H1 (cell line): ENCODE results near the gene TECRL. TPM values are rescaled to one million over a fixed set of nuclear protein-coding genes. Genes with fewer than 3 reads are reported as not detected.

Source experiments
- CTCF ChIA-PET: fragments of 300-600 bp; sonication (Branson Sonifier 250); formaldehyde crosslinking; loops from one replicate; lab custom pipeline; 2021; ENCODE audit not compliant: partially characterized antibody; lab: Charles Lee
- POLR2A ChIA-PET: fragments of 300-600 bp; sonication (Branson Sonifier 250); formaldehyde crosslinking; loops from one replicate; lab custom pipeline; 2021; ENCODE audit warnings: inconsistent platforms; ENCODE audit not compliant: partially characterized antibody; lab: Charles Lee
- DNase-seq, 2 experiments: peaks; one replicate each; pipeline versions ENCODE4 v3.0.0 to v3.0.0-alpha.2; 2010 to 2022; ENCODE audit warnings: low spot score in 2 of 2, low read depth in 1 of 2, mixed read lengths in 1 of 2
- FAIRE-seq: peaks from 2 replicates; lab custom pipeline; 2011; peaks lifted over from hg19 to GRCh38; lab: Jason Lieb, UNC
- H2AFZ ChIP-seq: 2 replicates; pipeline ENCODE4 v1.8.1; 2012; ENCODE audit warnings: low read length, inconsistent platforms
- H2AK5ac ChIP-seq: 2 replicates; pipeline ENCODE4 v1.6.1; 2013; ENCODE audit warnings: low read depth, low read length
- H2BK120ac ChIP-seq: replicated peaks from 2 replicates; pipeline ENCODE3; 2013; ENCODE audit warnings: low read depth, low read length, inconsistent platforms
- H2BK12ac ChIP-seq: 2 replicates; pipeline ENCODE4 v1.6.1; 2013; ENCODE audit warnings: low read depth, low read length
- H2BK15ac ChIP-seq: 2 replicates; pipeline ENCODE4 v1.6.1; 2013; ENCODE audit warnings: low read length
- H2BK20ac ChIP-seq: 2 replicates; pipeline ENCODE4 v1.6.1; 2013; ENCODE audit warnings: low read length
- H2BK5ac ChIP-seq: 2 replicates; pipeline ENCODE4 v1.6.1; 2013; ENCODE audit warnings: low read depth, low read length
- H3K14ac ChIP-seq: 2 replicates; pipeline ENCODE4 v1.6.1; 2013; ENCODE audit warnings: inconsistent platforms; ENCODE audit not compliant: insufficient read length
- H3K18ac ChIP-seq: 2 replicates; pipeline ENCODE4 v1.6.1; 2013; ENCODE audit warnings: low read length; ENCODE audit errors: extremely low read depth
- H3K23ac ChIP-seq: 2 replicates; pipeline ENCODE4 v1.6.1; 2013; ENCODE audit warnings: inconsistent platforms; ENCODE audit not compliant: insufficient read length
- H3K23me2 ChIP-seq: 2 replicates; pipeline ENCODE4 v1.6.1; 2013; ENCODE audit warnings: low read depth, low read length
- H3K27ac ChIP-seq: 2 replicates; pipeline ENCODE4 v1.6.1; 2011; ENCODE audit warnings: low read depth, low read length, inconsistent platforms
- H3K27me3 ChIP-seq, 4 experiments: replicated peaks in 1 of 4; 1 replicate in 1 of 4; 2 replicates in 3 of 4; pipeline versions ENCODE4 v1.6.1 to v1.8.1; 2011 to 2013; ENCODE audit warnings: low read length in 3 of 4, mild to moderate bottlenecking in 3 of 4, inconsistent platforms in 2 of 4, mixed read lengths in 2 of 4, moderate library complexity in 1 of 4; ENCODE audit not compliant: control insufficient read depth in 3 of 4, insufficient read depth in 3 of 4; ENCODE audit errors: extremely low read depth in 1 of 4
- H3K36me3 ChIP-seq, 4 experiments: 2 replicates each; pipeline versions ENCODE4 v1.6.1 to v1.8.1; 2011 to 2013; ENCODE audit warnings: mild to moderate bottlenecking in 4 of 4, low read length in 3 of 4, moderate library complexity in 2 of 4, control low read depth in 1 of 4, inconsistent platforms in 1 of 4; ENCODE audit not compliant: insufficient read depth in 4 of 4, control insufficient read depth in 2 of 4
- H3K4ac ChIP-seq: replicated peaks from 2 replicates; pipeline ENCODE3; 2013; ENCODE audit warnings: low read length, low read depth, mixed read lengths, inconsistent platforms; ENCODE audit not compliant: insufficient read length
- H3K4me1 ChIP-seq, 4 experiments: replicated peaks in 1 of 4; 1 replicate in 1 of 4; 2 replicates in 3 of 4; pipeline versions ENCODE4 v1.6.1 to v1.8.1; 2011 to 2013; ENCODE audit warnings: low read length in 3 of 4, inconsistent platforms in 2 of 4, mixed read lengths in 1 of 4; ENCODE audit not compliant: insufficient read depth in 4 of 4, control insufficient read depth in 3 of 4
- H3K4me2 ChIP-seq, 2 experiments: 2 replicates each; pipeline versions ENCODE4 v1.6.1 to v1.8.1; 2011 to 2013; ENCODE audit warnings: low read depth in 2 of 2, low read length in 2 of 2, control low read depth in 1 of 2, inconsistent platforms in 1 of 2, mild to moderate bottlenecking in 1 of 2; ENCODE audit not compliant: insufficient read depth in 1 of 2
- H3K4me3 ChIP-seq, 4 experiments: fragments of 200-600, 300-600 bp in 1 of 4; sonication (generic), shearing (Covaris generic), sonication (Bioruptor Twin) in 1 of 4; 2 replicates each; pipeline versions ENCODE4 v1.5.1 to v1.8.1; 2011 to 2016; ENCODE audit warnings: low read length in 4 of 4, low read depth in 3 of 4, control low read depth in 2 of 4, inconsistent platforms in 2 of 4, mild to moderate bottlenecking in 2 of 4, mixed read lengths in 1 of 4, moderate library complexity in 1 of 4; ENCODE audit not compliant: insufficient read depth in 2 of 4; ENCODE audit errors: extremely low read depth in 1 of 4
- H3K56ac ChIP-seq: replicated peaks from 2 replicates; pipeline ENCODE3; 2013; ENCODE audit warnings: low read depth, mild to moderate bottlenecking, mixed read lengths, low read length, inconsistent platforms; ENCODE audit not compliant: insufficient read length
- H3K79me1 ChIP-seq: 2 replicates; pipeline ENCODE4 v1.6.1; 2013; ENCODE audit warnings: low read depth, low read length, control low read depth
- H3K79me2 ChIP-seq, 2 experiments: 2 replicates each; pipeline versions ENCODE4 v1.6.1 to v1.8.1; 2012 to 2013; ENCODE audit warnings: low read length in 2 of 2, mild to moderate bottlenecking in 2 of 2, inconsistent platforms in 1 of 2; ENCODE audit not compliant: insufficient read depth in 2 of 2, control insufficient read depth in 1 of 2
- H3K9ac ChIP-seq, 4 experiments: replicated peaks in 1 of 4; 1 replicate in 1 of 4; 2 replicates in 3 of 4; pipeline versions ENCODE4 v1.6.1 to v1.8.1; 2011 to 2013; ENCODE audit warnings: low read depth in 3 of 4, low read length in 3 of 4, control low read depth in 2 of 4, mild to moderate bottlenecking in 2 of 4, moderate library complexity in 2 of 4, inconsistent platforms in 1 of 4; ENCODE audit errors: extremely low read depth in 1 of 4
- H3K9me3 ChIP-seq, 2 experiments: 2 replicates each; pipeline versions ENCODE4 v1.6.1 to v1.8.1; 2012 to 2013; ENCODE audit warnings: mild to moderate bottlenecking in 2 of 2, moderate library complexity in 2 of 2, control low read depth in 1 of 2, inconsistent platforms in 1 of 2, low read depth in 1 of 2, low read length in 1 of 2, mixed read lengths in 1 of 2; ENCODE audit not compliant: insufficient read depth in 2 of 2
- H4K20me1 ChIP-seq, 2 experiments: replicated peaks in 1 of 2; 2 replicates each; pipeline versions ENCODE3 to v1.8.1; 2011 to 2013; ENCODE audit warnings: inconsistent platforms in 2 of 2, low read length in 2 of 2, mild to moderate bottlenecking in 1 of 2; ENCODE audit not compliant: insufficient read depth in 2 of 2, control insufficient read depth in 1 of 2
- H4K5ac ChIP-seq: 2 replicates; pipeline ENCODE4 v1.6.1; 2013; ENCODE audit warnings: low read length, low read depth, mixed read lengths, inconsistent platforms; ENCODE audit not compliant: insufficient read length
- H4K8ac ChIP-seq: 2 replicates; pipeline ENCODE4 v1.8.0; 2013; ENCODE audit warnings: mild to moderate bottlenecking, moderate library complexity, low read length, inconsistent platforms; ENCODE audit not compliant: insufficient read depth; ENCODE audit errors: extremely low read depth
- H4K91ac ChIP-seq: replicated peaks from 2 replicates; pipeline ENCODE3; 2013; ENCODE audit warnings: low read length, mixed read lengths, inconsistent platforms; ENCODE audit not compliant: insufficient read length
- EP300 ChIP-seq, 2 experiments: IDR thresholded peaks; 1 replicate in 1 of 2; 2 replicates in 1 of 2; pipeline ENCODE4 v1.6.1; 2011 to 2012; ENCODE audit warnings: low read depth in 2 of 2, low read length in 2 of 2, mild to moderate bottlenecking in 2 of 2, borderline replicate concordance in 1 of 2, inconsistent platforms in 1 of 2, moderate library complexity in 1 of 2
- JUND ChIP-seq: IDR thresholded peaks from 2 replicates; pipeline ENCODE4 v1.6.1; 2011; ENCODE audit warnings: mild to moderate bottlenecking, improper control_type of control experiment, low read length
- KDM5A ChIP-seq: fragments of 200-600 bp; IDR thresholded peaks from 2 replicates; pipeline ENCODE4 v1.7.1; 2012; ENCODE audit warnings: mild to moderate bottlenecking, low read length, inconsistent platforms, mixed read lengths
- MAX ChIP-seq: IDR thresholded peaks from 2 replicates; pipeline ENCODE4 v1.6.1; 2012; ENCODE audit warnings: inconsistent platforms
- SIRT6 ChIP-seq: IDR thresholded peaks from one replicate; pipeline ENCODE4 v1.7.1; 2012; ENCODE audit warnings: low read length, inconsistent platforms
- SRF ChIP-seq: IDR thresholded peaks from 2 replicates; pipeline ENCODE4 v1.6.1; 2011; ENCODE audit warnings: mild to moderate bottlenecking, low read depth, low read length, moderate library complexity
- USF2 ChIP-seq: IDR thresholded peaks from 2 replicates; pipeline ENCODE4 v1.6.1; 2011; ENCODE audit warnings: low read length, improper control_type of control experiment
- WGBS, 2 experiments: shearing (Covaris generic) in 1 of 2; methylation state at CpG; one replicate each; pipeline versions ENCODE4 v1.1.6 to v1.1.7; 2013 to 2015; ENCODE audit warnings: low lambda C conversion rate in 2 of 2, mixed read lengths in 2 of 2, inconsistent platforms in 1 of 2, low coverage in 1 of 2, missing lambda C conversion rate in 1 of 2; ENCODE audit not compliant: insufficient replicate concordance in 2 of 2, insufficient coverage in 1 of 2, insufficient read length in 1 of 2; ENCODE audit errors: extremely low coverage in 1 of 2, missing lambda C conversion rate in 1 of 2; 5-methylcytosine and 5-hydroxymethylcytosine counted together
- polyA plus RNA-seq, 7 experiments: library from polyadenylated mRNA; depleted of rRNA in 3 of 7; stranded (reverse) in 5 of 7; unstranded in 2 of 7; fragments of >200 nt in 5 of 7; fragments of 200-250 nt in 2 of 7; gene quantifications; 1 replicate in 5 of 7; 2 replicates in 1 of 7; 4 replicates in 1 of 7; pipeline versions ENCODE4 v1.2.1 to v1.2.3, GENCODE V29; 2011 to 2013; ENCODE audit warnings: missing spikeins in 2 of 7, mixed read lengths in 2 of 7
- total RNA-seq: library from RNA; stranded (reverse); fragmentation: NEBNext Ultra II Directional; extraction: Animal tissue kit (Norgen Biotek cat#: 25700); gene quantifications from 2 replicates; pipeline ENCODE4 v1.2.1, GENCODE V29; 2021

TECRL gene
- total and polyA plus RNA-seq, 2 of the 8 experiments (the other 6 are each of a cell fraction or from before 2014, with no cell fraction given), result not detected

- H2BK15ac ChIP-seq, result no peak overlapping the region
- no peak overlapping the region for H3K14ac ChIP-seq
- no peaks in the 10 kb centered on the region for H3K23me2 ChIP-seq
- no peak overlapping the region for H4K5ac ChIP-seq
- no peak overlapping the region for H4K8ac ChIP-seq
- H4K91ac ChIP-seq, result no peak overlapping the region
- no peak overlapping the region for H2BK5ac ChIP-seq
- H3K4ac ChIP-seq, result no peak overlapping the region
- H3K9me3 ChIP-seq, result no peaks in the 10 kb centered on the region
- H3K79me2 ChIP-seq, result no peaks in the 10 kb centered on the region
- H3K4me2 ChIP-seq, result no peak overlapping the region
- H3K9ac ChIP-seq, result no peak overlapping the region
- TF ChIP-seq SRF (no peak), JUND (no peak), KDM5A (no peak), USF2 (no peak), EP300 (IDR thresholded peaks at IDR 0.05; ENCODE audit: borderline replicate concordance in 1 of 2, low read depth in 2 of 2, low read length in 2 of 2) (no peak), SIRT6 (no peak), MAX (no peak)
- H2BK120ac ChIP-seq, result no peak overlapping the region
- H3K27me3 ChIP-seq, result no peaks in the 10 kb centered on the region
- H3K23ac ChIP-seq, result no peak overlapping the region
- no peak overlapping the region for H2AK5ac ChIP-seq
- no peak for FAIRE-seq
- no peak overlapping the region for H2BK12ac ChIP-seq
- H3K18ac ChIP-seq, result no peak overlapping the region
- no peak overlapping the region for H2BK20ac ChIP-seq
- 89% methylated on average over 11 of the region's 11 CpGs; no CpG with 5 or more reads in 1 of the 2 experiments for WGBS, 2 experiments
- no peak overlapping the region for H3K56ac ChIP-seq
- ChIA-PET CTCF (no interaction called here), POLR2A (no interaction called here)
- no peak for DNase-seq
- H3K4me1 ChIP-seq, result no peaks in the 10 kb centered on the region
- H3K79me1 ChIP-seq, result no peaks in the 10 kb centered on the region
- H3K27ac ChIP-seq, result no peak overlapping the region
- H3K4me3 ChIP-seq, result no peak overlapping the region
- H4K20me1 ChIP-seq, result no peaks in the 10 kb centered on the region
- no peak overlapping the region for H2AFZ ChIP-seq
- no peaks in the 10 kb centered on the region for H3K36me3 ChIP-seq
Observed at GRCh38 chr4:64405761-64406160, 3.5 kb downstream of the TECRL start.
